WTC11 (cell line): ENCODE data around the gene IKZF2. TPM values are rescaled to one million over a fixed set of nuclear protein-coding genes. Genes with fewer than 3 reads are reported as not detected.

Experiments used
- ATAC-seq: fragments of 200-7000 bp; cut with Tn5 transposase; 2 replicates; pipeline ENCODE4 v1.10.0; 2021; ENCODE audit warnings: mild to moderate bottlenecking, moderate library complexity
- CTCF ChIA-PET: fragments of 300-600 bp; sonication (Branson Sonifier 250); formaldehyde crosslinking; loops from one replicate; lab custom pipeline; 2021; ENCODE audit warnings: antibody characterized with exemption; lab: Charles Lee
- POLR2A ChIA-PET: fragments of 350-600 bp; sonication (Branson Sonifier 250); formaldehyde crosslinking; loops from one replicate; lab custom pipeline; 2021; ENCODE audit warnings: antibody characterized with exemption; lab: Charles Lee
- DNase-seq: peaks from one replicate; pipeline ENCODE4 v3.0.0; 2021; ENCODE audit warnings: low spot score
- H3K27ac Mint-ChIP-seq: 2 replicates; pipeline ENCODE4 v1.8.0; 2021; ENCODE audit warnings: mixed read lengths
- H3K27me3 Mint-ChIP-seq: 2 replicates; pipeline ENCODE4 v1.8.0; 2021; ENCODE audit warnings: low read depth, mild to moderate bottlenecking, moderate library complexity, mixed read lengths
- H3K36me3 Mint-ChIP-seq: 2 replicates; pipeline ENCODE4 v1.8.0; 2021; ENCODE audit warnings: mixed read lengths
- H3K4me1 Mint-ChIP-seq: 2 replicates; pipeline ENCODE4 v1.8.0; 2022; ENCODE audit warnings: mixed read lengths
- H3K4me3 Mint-ChIP-seq: 2 replicates; pipeline ENCODE4 v1.8.0; 2021; ENCODE audit warnings: mild to moderate bottlenecking, moderate library complexity, mixed read lengths
- H3K9me3 Mint-ChIP-seq: 2 replicates; pipeline ENCODE4 v1.8.0; 2021; ENCODE audit warnings: mixed read lengths
- AR ChIP-seq: fragments of 250-450 bp; sonication (Bioruptor Pico); IDR thresholded peaks from 2 replicates; pipeline ENCODE4 v1.9.0; 2021; ENCODE audit warnings: mild to moderate bottlenecking
- ATF1 ChIP-seq: sonication (generic); formaldehyde crosslinking; IDR thresholded peaks from 2 replicates; pipeline ENCODE4 v1.8.1; 2023; ENCODE audit warnings: mild to moderate bottlenecking, moderate library complexity, missing genetic modification reagents
- CBFB ChIP-seq: sonication (generic); formaldehyde crosslinking; IDR thresholded peaks from 2 replicates; pipeline ENCODE4 v1.8.1; 2022; ENCODE audit warnings: mild to moderate bottlenecking, low read depth, missing genetic modification reagents
- ESRRA ChIP-seq: sonication (generic); formaldehyde crosslinking; IDR thresholded peaks from 2 replicates; pipeline ENCODE4 v1.8.1; 2022; ENCODE audit warnings: mild to moderate bottlenecking, missing genetic modification reagents, borderline replicate concordance
- FOXP4 ChIP-seq: sonication (generic); formaldehyde crosslinking; IDR thresholded peaks from 2 replicates; pipeline ENCODE4 v1.8.0; 2022; ENCODE audit warnings: mild to moderate bottlenecking, missing genetic modification reagents
- MXD4 ChIP-seq: fragments of 250-450 bp; sonication (Bioruptor Pico); IDR thresholded peaks from 2 replicates; pipeline ENCODE4 v1.8.0; 2021; ENCODE audit warnings: mild to moderate bottlenecking, moderate library complexity, borderline replicate concordance
- NR3C1 ChIP-seq: sonication (generic); formaldehyde crosslinking; conservative IDR thresholded peaks from 2 replicates; pipeline ENCODE4 v1.8.1; 2023; ENCODE audit warnings: low read depth, mild to moderate bottlenecking, missing genetic modification reagents
- OVOL2 ChIP-seq: fragments of 250-450 bp; sonication (Bioruptor Pico); IDR thresholded peaks from 2 replicates; pipeline ENCODE4 v1.9.0; 2021; ENCODE audit warnings: mild to moderate bottlenecking, borderline replicate concordance
- RORB ChIP-seq: fragments of 250-450 bp; sonication (Bioruptor Pico); IDR thresholded peaks from 2 replicates; pipeline ENCODE4 v1.9.0; 2021; ENCODE audit warnings: mild to moderate bottlenecking
- SMAD4 ChIP-seq: sonication (generic); formaldehyde crosslinking; IDR thresholded peaks from 2 replicates; pipeline ENCODE4 v1.8.0; 2022; ENCODE audit warnings: mild to moderate bottlenecking, missing genetic modification reagents
- TEAD1 ChIP-seq: sonication (generic); formaldehyde crosslinking; IDR thresholded peaks from 2 replicates; pipeline ENCODE4 v1.8.0; 2022; ENCODE audit warnings: mild to moderate bottlenecking, missing genetic modification reagents
- TEAD4 ChIP-seq: sonication (generic); formaldehyde crosslinking; IDR thresholded peaks from 2 replicates; pipeline ENCODE4 v1.8.0; 2022; ENCODE audit warnings: mild to moderate bottlenecking, missing genetic modification reagents
- TP53 ChIP-seq: sonication (generic); formaldehyde crosslinking; IDR thresholded peaks from 2 replicates; pipeline ENCODE4 v1.8.1; 2023; ENCODE audit warnings: mild to moderate bottlenecking, missing genetic modification reagents
- ZNF232 ChIP-seq: sonication (generic); formaldehyde crosslinking; IDR thresholded peaks from 2 replicates; pipeline ENCODE4 v1.8.0; 2022; ENCODE audit warnings: mild to moderate bottlenecking, missing genetic modification reagents
- ZNF281 ChIP-seq: sonication (generic); formaldehyde crosslinking; IDR thresholded peaks from 2 replicates; pipeline ENCODE4 v1.8.0; 2023; ENCODE audit warnings: mild to moderate bottlenecking, missing genetic modification reagents
- total RNA-seq: library from RNA; stranded (reverse); gene quantifications from 3 replicates; pipeline ENCODE4 v1.2.3, GENCODE V29; 2021
- TF ChIP-seq, protein P1 (sequence below): sonication (generic); formaldehyde crosslinking; conservative IDR thresholded peaks from 2 replicates; pipeline ENCODE4 v1.8.1; 2022; ENCODE audit warnings: mild to moderate bottlenecking, missing genetic modification reagents
- TF ChIP-seq, protein P2 (sequence below): fragments of 250-450 bp; sonication (Bioruptor Pico); conservative IDR thresholded peaks from 2 replicates; pipeline ENCODE4 v1.9.0; 2021; ENCODE audit warnings: mild to moderate bottlenecking
- TF ChIP-seq, protein P3 (sequence below): sonication (generic); formaldehyde crosslinking; IDR thresholded peaks from 2 replicates; pipeline ENCODE4 v1.8.0; 2023; ENCODE audit warnings: missing genetic modification reagents, mild to moderate bottlenecking, borderline replicate concordance
- TF ChIP-seq, protein P4 (sequence below): sonication (generic); formaldehyde crosslinking; IDR thresholded peaks from 2 replicates; pipeline ENCODE4 v1.8.0; 2022; ENCODE audit warnings: mild to moderate bottlenecking, missing genetic modification reagents
- TF ChIP-seq, protein P5 (sequence below): sonication (generic); formaldehyde crosslinking; IDR thresholded peaks from 2 replicates; pipeline ENCODE4 v1.8.0; 2022; ENCODE audit warnings: mild to moderate bottlenecking, missing genetic modification reagents

The IKZF2 gene
- total RNA-seq, 1 experiment from 2014 or later, result 4.2 TPM

DNA sequence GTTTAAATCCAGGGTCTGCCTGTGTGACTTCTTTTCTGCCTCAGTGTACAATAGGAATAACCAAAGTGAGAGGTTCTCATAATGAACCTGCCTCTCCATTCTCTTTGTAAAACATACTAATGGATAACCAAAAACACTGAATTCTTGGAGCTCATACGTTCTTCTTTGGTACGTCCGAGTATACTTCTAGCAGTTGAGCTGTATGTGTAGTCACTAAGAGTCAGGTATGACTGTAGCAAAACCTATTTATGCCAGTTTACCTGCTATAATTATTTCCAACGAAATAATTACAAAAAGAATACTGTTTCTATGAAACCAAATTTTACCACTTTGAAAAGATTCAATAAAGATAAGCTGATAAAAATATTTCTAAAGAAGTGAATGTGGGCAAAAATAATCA, 109.2 kb downstream of the IKZF2 start:
- ATAC-seq, result no peak
- TF ChIP-seq, protein P1, sequence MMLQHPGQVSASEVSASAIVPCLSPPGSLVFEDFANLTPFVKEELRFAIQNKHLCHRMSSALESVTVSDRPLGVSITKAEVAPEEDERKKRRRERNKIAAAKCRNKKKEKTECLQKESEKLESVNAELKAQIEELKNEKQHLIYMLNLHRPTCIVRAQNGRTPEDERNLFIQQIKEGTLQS (CRISPR knock-in tag), result no peak
- TF ChIP-seq TEAD4 (CRISPR knock-in tag) (no peak), TEAD1 (CRISPR knock-in tag) (no peak), RORB (no peak), CBFB (CRISPR knock-in tag) (no peak), ZNF281 (no peak), ZNF232 (CRISPR knock-in tag) (no peak), AR (CRISPR knock-in tag) (no peak), SMAD4 (CRISPR knock-in tag) (no peak), TP53 (no peak), ESRRA (CRISPR knock-in tag) (no peak), MXD4 (CRISPR knock-in tag) (no peak), OVOL2 (CRISPR knock-in tag) (no peak), FOXP4 (CRISPR knock-in tag) (no peak), NR3C1 (CRISPR knock-in tag) (no peak), ATF1 (CRISPR knock-in tag) (no peak)
- TF ChIP-seq, protein P2, sequence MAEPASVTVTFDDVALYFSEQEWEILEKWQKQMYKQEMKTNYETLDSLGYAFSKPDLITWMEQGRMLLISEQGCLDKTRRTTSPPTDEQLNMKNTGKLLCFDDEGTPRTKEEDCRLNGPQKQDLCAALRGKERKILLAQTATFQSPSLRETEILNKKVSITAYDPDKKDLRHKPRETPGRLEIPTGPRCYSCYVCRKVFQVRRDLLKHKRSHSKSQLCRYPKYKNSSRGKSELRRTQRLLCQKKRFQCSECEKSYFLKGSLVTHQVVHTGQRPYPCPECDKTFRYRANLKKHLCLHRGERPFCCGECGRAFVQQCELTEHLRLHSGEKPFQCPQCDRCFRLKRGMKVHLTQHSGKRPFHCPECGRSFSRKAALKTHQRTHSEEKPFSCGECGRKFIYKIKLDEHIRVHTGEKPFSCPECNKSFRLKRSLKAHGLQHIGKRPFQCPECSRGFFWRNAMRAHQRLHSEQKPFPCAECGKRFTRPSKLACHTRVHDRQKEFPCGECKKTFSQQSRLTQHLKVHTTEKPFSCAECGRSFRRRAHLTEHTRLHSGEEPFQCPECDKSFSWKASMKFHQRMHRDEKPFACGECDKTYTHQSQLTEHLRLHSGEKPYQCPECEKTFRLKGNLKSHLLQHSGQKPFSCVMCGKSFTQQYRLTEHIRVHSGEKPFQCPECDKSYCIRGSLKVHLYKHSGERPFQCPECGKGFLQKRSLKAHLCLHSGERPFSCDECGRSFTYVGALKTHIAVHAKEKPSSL (CRISPR knock-in tag), result no peak
- TF ChIP-seq, protein P3, sequence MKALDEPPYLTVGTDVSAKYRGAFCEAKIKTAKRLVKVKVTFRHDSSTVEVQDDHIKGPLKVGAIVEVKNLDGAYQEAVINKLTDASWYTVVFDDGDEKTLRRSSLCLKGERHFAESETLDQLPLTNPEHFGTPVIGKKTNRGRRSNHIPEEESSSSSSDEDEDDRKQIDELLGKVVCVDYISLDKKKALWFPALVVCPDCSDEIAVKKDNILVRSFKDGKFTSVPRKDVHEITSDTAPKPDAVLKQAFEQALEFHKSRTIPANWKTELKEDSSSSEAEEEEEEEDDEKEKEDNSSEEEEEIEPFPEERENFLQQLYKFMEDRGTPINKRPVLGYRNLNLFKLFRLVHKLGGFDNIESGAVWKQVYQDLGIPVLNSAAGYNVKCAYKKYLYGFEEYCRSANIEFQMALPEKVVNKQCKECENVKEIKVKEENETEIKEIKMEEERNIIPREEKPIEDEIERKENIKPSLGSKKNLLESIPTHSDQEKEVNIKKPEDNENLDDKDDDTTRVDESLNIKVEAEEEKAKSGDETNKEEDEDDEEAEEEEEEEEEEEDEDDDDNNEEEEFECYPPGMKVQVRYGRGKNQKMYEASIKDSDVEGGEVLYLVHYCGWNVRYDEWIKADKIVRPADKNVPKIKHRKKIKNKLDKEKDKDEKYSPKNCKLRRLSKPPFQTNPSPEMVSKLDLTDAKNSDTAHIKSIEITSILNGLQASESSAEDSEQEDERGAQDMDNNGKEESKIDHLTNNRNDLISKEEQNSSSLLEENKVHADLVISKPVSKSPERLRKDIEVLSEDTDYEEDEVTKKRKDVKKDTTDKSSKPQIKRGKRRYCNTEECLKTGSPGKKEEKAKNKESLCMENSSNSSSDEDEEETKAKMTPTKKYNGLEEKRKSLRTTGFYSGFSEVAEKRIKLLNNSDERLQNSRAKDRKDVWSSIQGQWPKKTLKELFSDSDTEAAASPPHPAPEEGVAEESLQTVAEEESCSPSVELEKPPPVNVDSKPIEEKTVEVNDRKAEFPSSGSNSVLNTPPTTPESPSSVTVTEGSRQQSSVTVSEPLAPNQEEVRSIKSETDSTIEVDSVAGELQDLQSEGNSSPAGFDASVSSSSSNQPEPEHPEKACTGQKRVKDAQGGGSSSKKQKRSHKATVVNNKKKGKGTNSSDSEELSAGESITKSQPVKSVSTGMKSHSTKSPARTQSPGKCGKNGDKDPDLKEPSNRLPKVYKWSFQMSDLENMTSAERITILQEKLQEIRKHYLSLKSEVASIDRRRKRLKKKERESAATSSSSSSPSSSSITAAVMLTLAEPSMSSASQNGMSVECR (CRISPR knock-in tag), result no peak
- TF ChIP-seq, protein P4, sequence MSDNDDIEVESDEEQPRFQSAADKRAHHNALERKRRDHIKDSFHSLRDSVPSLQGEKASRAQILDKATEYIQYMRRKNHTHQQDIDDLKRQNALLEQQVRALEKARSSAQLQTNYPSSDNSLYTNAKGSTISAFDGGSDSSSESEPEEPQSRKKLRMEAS (CRISPR knock-in tag), result no peak
- TF ChIP-seq, protein P5, sequence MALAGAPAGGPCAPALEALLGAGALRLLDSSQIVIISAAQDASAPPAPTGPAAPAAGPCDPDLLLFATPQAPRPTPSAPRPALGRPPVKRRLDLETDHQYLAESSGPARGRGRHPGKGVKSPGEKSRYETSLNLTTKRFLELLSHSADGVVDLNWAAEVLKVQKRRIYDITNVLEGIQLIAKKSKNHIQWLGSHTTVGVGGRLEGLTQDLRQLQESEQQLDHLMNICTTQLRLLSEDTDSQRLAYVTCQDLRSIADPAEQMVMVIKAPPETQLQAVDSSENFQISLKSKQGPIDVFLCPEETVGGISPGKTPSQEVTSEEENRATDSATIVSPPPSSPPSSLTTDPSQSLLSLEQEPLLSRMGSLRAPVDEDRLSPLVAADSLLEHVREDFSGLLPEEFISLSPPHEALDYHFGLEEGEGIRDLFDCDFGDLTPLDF (CRISPR knock-in tag), result no peak
- H3K4me1 Mint-ChIP-seq, result peaks cover 3% of the 10 kb centered on the region; the same call in 1 of the 2 replicates
- H3K27me3 Mint-ChIP-seq, result no peaks in the 10 kb centered on the region
- H3K27ac Mint-ChIP-seq, result no peak overlapping the region
- H3K36me3 Mint-ChIP-seq, result peaks cover 14% of the 10 kb centered on the region
- CTCF ChIA-PET, result no interaction called here
- DNase-seq, result no peak
- no peak overlapping the region for H3K4me3 Mint-ChIP-seq
- peaks cover 16% of the 10 kb centered on the region for H3K9me3 Mint-ChIP-seq
- POLR2A ChIA-PET, result no interaction called here
